HG03378 (cell line): ENCODE results near the gene CPA3.

Experiments used
- ATAC-seq: cut with Tn5 transposase; IDR thresholded peaks from one replicate; pipeline ENCODE4 v1.9.1; 2021; ENCODE audit warnings: mild to moderate bottlenecking, moderate library complexity; ENCODE audit not compliant: unreplicated experiment

CPA3 gene

GRCh38 chr3:148865049-148865448 is at the start of gene CPA3:
TSS of gene CPA3 (plus strand) at chr3:148865296. CDS start at chr3:148865308, 12 bp downstream.
- ATAC-seq, result no peak

- ATAC-seq, result no peak
Observed at GRCh38 chr3:148815316-148816110, 49.6 kb upstream of the CPA3 start.

DNA sequence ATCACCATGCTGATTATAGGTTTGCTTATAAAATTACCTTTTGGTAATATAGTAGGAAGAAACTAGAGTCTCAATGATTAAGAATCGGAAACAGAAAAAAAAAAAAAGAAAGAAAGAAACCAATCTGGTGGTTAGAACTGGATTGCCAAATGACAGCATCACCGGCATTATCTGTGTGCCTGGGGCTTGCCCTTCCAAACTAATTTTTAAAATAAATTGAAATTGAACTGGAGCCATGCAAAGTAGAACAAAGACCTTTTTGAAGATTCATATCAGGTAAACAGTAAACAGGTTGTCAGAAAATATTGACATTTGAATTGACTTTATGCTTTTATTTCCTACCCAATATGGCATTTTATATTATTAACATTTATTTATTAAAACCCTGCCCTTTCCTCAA is 48.7 kb upstream of the CPA3 start:
- no peak for ATAC-seq

DNA sequence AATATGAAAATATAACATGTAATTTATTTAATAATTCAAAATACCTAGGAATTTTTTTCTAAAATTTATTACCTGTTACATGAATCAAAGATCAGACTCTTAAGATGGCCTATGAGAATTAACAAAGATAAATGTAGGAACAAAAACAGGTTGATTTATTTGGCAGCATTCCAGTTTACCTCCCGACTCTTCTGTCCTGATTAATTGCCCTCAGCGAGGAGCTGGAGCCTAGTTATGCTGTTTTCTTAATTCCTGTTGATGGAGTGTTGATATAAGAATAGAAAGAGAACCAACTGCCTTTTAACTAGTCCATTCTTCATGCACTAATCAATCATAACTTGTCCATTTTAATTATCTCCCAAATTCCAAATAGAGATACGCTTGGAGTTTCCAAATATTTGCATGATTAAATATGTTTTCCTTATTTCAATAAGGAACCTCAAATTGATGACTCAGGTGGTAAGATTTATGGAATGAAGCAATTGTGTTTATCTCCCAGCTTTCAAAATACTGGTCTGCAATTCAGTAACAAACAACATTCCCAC is 48.0 kb upstream of the CPA3 start:
- no peak for ATAC-seq

GRCh38 chr3:148820361-148821245 is 44.5 kb upstream of the CPA3 start:
- ATAC-seq, result no peak

GRCh38 chr3:148823026-148823425 is 42.1 kb upstream of the CPA3 start:
- ATAC-seq, result no peak

- no peak for ATAC-seq
Observed at GRCh38 chr3:148825476-148825875, 39.6 kb upstream of the CPA3 start.

DNA sequence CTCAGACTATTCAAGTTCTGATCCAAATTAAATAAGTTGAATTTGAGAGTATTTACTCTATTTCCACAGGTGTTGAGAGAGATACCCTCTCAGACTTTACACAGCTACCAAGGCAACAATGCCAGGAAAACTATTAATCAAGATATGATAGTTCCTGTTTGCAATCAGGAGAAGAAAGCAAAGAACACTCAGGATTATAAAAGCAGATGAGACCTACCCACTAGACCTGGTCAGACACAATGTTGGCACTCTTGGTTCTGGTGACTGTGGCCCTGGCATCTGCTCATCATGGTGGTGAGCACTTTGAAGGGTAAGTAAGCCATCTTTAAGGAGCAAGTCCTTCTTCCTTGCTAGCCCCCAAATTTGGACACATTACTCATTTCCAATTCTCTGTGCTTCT is 37.5 kb upstream of the CPA3 start, which contains the start of gene CPB1:
Gene CPB1, plus strand, starts transcription at position 227 of the 400 bp plus-strand sequence. Its CDS starts 13 bp downstream, at position 240.
- no peak for ATAC-seq

DNA sequence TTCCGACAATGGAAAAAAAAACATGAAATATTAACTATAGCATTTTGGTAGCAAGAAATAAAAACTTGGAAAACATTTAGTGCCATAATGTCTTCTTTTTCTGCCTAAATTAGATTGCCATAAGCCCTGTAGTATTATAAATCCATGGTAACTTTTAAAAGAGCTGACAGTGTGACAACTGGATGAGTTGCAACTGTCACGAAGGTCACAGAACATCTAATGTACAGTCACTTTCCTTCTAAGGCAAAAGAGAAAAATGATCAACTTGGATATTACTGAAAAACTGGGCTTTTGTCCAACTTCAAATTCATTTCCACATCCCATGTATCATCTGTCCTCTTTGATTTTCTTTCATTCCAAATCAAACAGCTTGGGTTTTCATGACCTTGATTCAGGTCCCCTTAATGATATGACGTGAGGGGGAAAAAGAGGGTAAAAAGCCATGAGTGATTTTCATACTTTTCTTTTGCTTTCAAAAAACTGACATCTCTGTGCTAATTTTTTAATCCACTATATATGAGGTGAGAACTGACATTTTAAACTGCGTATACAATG is 36.9 kb upstream of the CPA3 start:
- no peak for ATAC-seq

- no peak for ATAC-seq
Observed at GRCh38 chr3:148829926-148830325, 35.2 kb upstream of the CPA3 start.

DNA sequence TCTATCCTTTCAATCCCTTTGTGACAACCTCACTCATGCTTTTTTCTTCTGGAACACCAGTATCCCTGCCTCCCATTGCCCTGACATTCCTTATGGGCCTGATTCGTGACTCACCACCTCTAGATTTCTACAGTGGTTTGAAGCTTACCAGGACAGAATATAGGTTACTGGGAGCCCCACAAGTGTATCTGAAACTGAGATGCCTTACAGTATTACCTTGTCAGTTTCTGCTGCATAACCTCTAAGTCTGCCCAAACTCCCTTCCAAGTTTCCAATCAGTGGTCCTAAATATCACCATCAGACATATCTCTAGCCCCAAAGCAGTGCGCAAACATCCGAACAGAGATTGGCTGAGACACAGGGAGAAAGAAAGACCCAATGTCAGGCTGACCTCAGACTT is 31.9 kb upstream of the CPA3 start:
- no peak for ATAC-seq

- ATAC-seq, result no peak
Observed at GRCh38 chr3:148839805-148840204, 25.3 kb upstream of the CPA3 start.

DNA sequence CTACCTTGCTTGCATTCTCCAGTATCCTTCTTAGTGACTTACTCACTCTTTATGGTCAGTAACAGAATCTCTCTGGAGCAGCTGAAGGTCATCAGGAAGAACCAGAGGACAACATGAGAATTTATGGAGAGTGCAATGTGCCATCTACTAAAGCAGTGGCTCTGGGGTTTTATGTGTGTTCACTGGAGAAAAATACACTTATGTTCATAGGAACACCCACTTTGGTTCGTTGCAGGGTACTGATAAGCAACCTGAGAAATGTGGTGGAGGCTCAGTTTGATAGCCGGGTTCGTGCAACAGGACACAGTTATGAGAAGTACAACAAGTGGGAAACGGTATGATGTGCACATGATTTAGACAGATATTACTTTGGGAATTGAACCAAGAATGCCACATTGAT is 24.6 kb upstream of the CPA3 start:
- ATAC-seq, result no peak

DNA sequence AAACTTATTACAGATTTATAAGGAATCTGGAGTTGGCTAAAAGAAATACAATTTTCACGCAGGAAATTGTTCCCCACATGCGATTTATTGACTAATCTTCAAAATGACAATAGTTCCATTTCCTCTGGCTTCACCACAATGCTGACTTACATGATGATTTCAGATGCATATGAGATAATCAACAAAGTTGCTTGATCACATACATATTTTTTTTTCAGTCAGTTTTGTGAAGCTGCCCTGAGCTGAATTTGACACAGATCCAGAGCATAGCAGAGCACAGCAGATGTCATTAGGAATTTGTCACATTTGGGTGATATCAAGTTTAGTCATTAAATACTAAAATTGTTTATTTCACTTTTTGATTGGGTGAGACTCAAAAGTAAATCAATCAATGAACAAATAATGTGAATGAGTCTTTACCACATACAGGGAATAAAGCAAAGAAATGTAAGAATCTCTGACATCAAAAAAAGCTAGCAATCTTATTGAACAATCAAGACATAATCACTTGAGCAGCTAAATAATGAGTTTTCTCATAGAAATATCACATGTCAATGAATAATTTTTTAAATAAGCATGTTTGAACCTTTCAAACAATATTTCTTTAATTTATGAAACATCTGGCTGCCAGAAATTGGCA is 19.2 kb upstream of the CPA3 start:
- no peak for ATAC-seq

- ATAC-seq, result no peak
Observed at GRCh38 chr3:148847351-148847750, 17.7 kb upstream of the CPA3 start.

GRCh38 chr3:148848410-148848809 is 16.7 kb upstream of the CPA3 start:
- no peak for ATAC-seq

GRCh38 chr3:148852271-148852992 is 12.7 kb upstream of the CPA3 start:
- ATAC-seq, result no peak

DNA sequence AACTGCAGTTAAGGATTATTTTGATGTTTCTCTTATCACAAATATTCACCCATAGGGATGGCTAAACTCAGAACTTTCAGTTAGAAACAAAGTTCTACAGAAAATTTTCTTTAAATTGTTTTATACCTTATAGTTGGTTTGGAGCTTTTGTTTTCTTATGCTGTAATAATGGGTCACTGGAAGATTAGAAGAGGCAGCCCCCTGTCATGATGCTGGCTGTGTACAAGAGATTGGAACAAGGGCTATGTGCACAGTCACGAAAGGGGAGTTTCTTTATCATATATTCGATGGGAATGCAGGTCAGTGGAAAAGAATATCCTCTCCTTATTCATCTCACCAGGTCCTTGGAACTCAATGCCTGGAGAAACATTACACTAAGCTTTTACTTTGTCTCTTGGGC is 12.0 kb upstream of the CPA3 start:
- ATAC-seq, result no peak

DNA sequence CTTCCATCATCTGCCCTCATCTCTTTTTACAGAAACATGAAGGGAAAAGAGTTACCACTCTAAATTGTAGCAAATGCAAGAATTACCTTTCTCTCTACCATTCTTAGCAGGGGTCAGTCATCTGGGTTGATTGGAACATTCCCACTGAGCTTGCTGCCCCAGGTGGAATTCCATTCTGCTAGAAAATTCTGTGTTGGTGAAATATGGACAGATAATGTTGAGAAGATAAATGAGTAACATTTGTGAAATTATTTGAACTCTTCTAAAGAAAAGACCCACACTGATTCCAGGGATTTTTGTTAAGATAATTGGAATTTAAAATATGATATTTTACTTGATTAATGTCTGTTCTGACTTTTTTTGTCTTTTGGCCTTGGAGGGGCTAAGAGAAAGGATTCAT is 11.0 kb upstream of the CPA3 start:
- no peak for ATAC-seq

DNA sequence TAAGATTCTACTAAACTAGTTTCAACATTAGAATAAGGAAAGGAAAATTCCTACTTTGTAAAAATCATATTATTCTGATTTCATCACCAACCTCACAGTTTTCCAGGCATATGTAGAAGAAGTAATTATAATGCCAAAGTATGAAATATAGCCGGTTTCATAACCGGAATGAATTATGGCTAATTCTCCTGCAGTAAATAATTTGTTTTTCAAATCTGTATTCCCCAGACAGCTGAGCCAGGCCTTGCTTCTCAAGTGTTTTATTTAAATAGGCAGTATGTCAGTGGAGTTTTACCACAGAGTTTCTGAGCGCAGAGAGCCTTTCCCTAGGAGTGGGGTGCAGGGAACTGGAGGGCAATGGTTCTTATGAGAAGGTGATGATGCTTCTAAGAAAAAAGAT is 8.7 kb upstream of the CPA3 start:
- ATAC-seq, result no peak
